Central memory CD8-positive, alpha-beta T cell (primary cell): ENCODE results near the gene PARVB.

Experiments used
- ATAC-seq: fragments of 150-1000 bp; cut with Tn5 transposase; replicated peaks from 2 replicates; pipeline ENCODE4 v1.10.0; 2022; ENCODE audit warnings: mild to moderate bottlenecking, moderate FRiP score, moderate number of reproducible peaks; ENCODE audit not compliant: poor library complexity, severe bottlenecking; ENCODE audit errors: extremely low read depth
- DNase-seq, 2 donors: peaks; one replicate each; pipeline ENCODE4 v3.0.0; 2021; ENCODE audit warnings: low spot score in 2 of 2
- H3K27ac Mint-ChIP-seq: one replicate; pipeline ENCODE4 v1.8.0; 2022; ENCODE audit warnings: low read depth, mild to moderate bottlenecking, moderate library complexity, mixed read lengths
- H3K27me3 Mint-ChIP-seq: one replicate; pipeline ENCODE4 v1.8.0; 2022; ENCODE audit warnings: mixed read lengths
- H3K36me3 Mint-ChIP-seq: one replicate; pipeline ENCODE4 v1.8.0; 2022; ENCODE audit warnings: mild to moderate bottlenecking, moderate library complexity, mixed read lengths; ENCODE audit not compliant: insufficient read depth
- H3K4me1 Mint-ChIP-seq: one replicate; pipeline ENCODE4 v1.8.0; 2022; ENCODE audit warnings: mixed read lengths
- H3K4me3 Mint-ChIP-seq: one replicate; pipeline ENCODE4 v1.8.0; 2022; ENCODE audit warnings: mild to moderate bottlenecking, moderate library complexity, mixed read lengths
- H3K9me3 Mint-ChIP-seq: one replicate; pipeline ENCODE4 v1.8.0; 2022; ENCODE audit warnings: mixed read lengths

The PARVB gene

GRCh38 chr22:44075670-44076069 is 51.6 kb downstream of the PARVB start:
- no peak for DNase-seq
- Mint-ChIP-seq H3K4me1 (no peaks in the 10 kb centered on the region), H3K9me3 (no peaks in the 10 kb centered on the region), H3K4me3 (no peak overlapping the region), H3K36me3 (no peaks in the 10 kb centered on the region), H3K27ac (no peak overlapping the region), H3K27me3 (no peaks in the 10 kb centered on the region)
- no peak for ATAC-seq

GRCh38 chr22:44076825-44077224 is 52.7 kb downstream of the PARVB start:
- ATAC-seq (no peak), DNase-seq (no peak)
- Mint-ChIP-seq H3K36me3 (no peaks in the 10 kb centered on the region), H3K4me1 (no peaks in the 10 kb centered on the region), H3K9me3 (no peaks in the 10 kb centered on the region), H3K27ac (no peak overlapping the region), H3K4me3 (no peak overlapping the region), H3K27me3 (no peaks in the 10 kb centered on the region)

- H3K9me3 Mint-ChIP-seq = no peaks in the 10 kb centered on the region
- no peak overlapping the region for H3K4me3 Mint-ChIP-seq
- H3K36me3 Mint-ChIP-seq = no peaks in the 10 kb centered on the region
- H3K4me1 Mint-ChIP-seq = no peaks in the 10 kb centered on the region
- no peak overlapping the region for H3K27ac Mint-ChIP-seq
- ATAC-seq = peak; percentile 68
- H3K27me3 Mint-ChIP-seq = no peaks in the 10 kb centered on the region
- DNase-seq = peak; percentile 44 to 55
These were observed 57.1 kb downstream of the PARVB start for GRCh38 chr22:44080936-44081861.

GRCh38 chr22:44082801-44083200 is 58.7 kb downstream of the PARVB start:
- ATAC-seq = no peak
- Mint-ChIP-seq H3K27me3 (no peaks in the 10 kb centered on the region), H3K36me3 (no peaks in the 10 kb centered on the region), H3K4me1 (no peaks in the 10 kb centered on the region), H3K4me3 (no peak overlapping the region), H3K9me3 (no peaks in the 10 kb centered on the region), H3K27ac (no peak overlapping the region)
- DNase-seq = no peak

DNA sequence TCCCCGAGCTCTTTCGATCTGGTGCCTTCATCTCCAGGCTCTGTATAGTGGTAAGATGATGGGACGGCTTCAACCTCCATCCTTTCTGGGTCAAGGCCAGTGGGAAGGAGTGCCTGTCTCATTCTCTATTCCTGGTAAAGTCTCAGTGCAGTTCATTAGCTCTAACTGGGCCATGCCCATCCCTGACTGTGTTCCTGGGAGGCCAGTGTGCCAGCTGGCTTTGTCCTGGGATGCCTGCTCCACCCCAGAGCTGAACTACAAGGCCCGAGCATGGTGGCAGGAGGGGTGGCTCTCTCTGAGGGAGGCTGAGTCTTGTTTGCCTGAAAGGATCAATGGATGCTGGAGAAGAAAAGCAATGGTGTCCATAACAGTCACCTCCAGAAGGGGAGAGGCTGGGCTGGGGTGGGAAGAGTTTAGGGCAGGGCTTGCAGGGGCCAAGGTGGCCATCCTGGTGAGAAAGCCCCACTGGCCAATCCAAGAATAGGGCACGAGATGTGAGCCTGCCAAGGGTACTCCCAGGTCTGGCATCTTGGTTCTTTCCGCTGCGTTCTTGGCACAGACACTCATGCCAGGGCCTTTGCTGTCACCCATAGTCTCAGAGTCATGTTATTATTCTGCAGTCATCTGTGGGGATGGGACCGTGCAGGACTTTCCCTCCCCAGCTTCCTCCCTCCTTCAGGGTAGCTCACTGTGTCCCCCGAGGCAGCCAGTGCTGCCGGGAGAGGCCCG is 60.1 kb downstream of the PARVB start:
- Mint-ChIP-seq H3K36me3 (no peaks in the 10 kb centered on the region), H3K4me1 (no peaks in the 10 kb centered on the region), H3K9me3 (no peaks in the 10 kb centered on the region), H3K27me3 (no peaks in the 10 kb centered on the region), H3K27ac (no peak overlapping the region), H3K4me3 (no peak overlapping the region)
- ATAC-seq (no peak), DNase-seq (no peak)

- no peaks in the 10 kb centered on the region for H3K36me3 Mint-ChIP-seq
- no peak overlapping the region for H3K4me3 Mint-ChIP-seq
- no peak overlapping the region for H3K27ac Mint-ChIP-seq
- no peaks in the 10 kb centered on the region for H3K9me3 Mint-ChIP-seq
- H3K27me3 Mint-ChIP-seq = no peaks in the 10 kb centered on the region
- DNase-seq = no peak
- H3K4me1 Mint-ChIP-seq = no peaks in the 10 kb centered on the region
- no peak for ATAC-seq
These were observed 61.7 kb downstream of the PARVB start for GRCh38 chr22:44085743-44086270.

GRCh38 chr22:44086271-44087088 is 62.4 kb downstream of the PARVB start:
- H3K27me3 Mint-ChIP-seq = no peaks in the 10 kb centered on the region
- no peak overlapping the region for H3K4me3 Mint-ChIP-seq
- H3K4me1 Mint-ChIP-seq = peaks cover 5% of the 10 kb centered on the region
- DNase-seq (no peak), ATAC-seq (no peak)
- H3K36me3 Mint-ChIP-seq = no peaks in the 10 kb centered on the region
- H3K9me3 Mint-ChIP-seq = no peaks in the 10 kb centered on the region
- no peak overlapping the region for H3K27ac Mint-ChIP-seq

DNA sequence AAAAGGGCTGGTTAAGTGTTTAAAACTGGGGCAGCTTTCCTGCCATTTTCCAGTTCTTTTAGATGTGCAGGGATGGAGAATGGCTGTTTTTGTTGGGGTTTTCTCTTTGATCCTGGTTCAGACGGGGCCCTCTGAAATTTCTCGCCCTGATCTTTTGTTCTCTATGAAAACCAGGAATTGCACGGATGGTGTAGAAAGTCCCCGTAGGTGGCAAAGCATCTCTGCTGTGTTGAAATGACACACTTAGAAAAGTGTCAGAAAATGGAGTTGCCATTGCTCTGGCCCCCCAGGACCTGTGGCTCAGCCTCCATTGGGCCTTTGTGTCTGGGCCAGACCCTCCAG is 63.0 kb downstream of the PARVB start:
- H3K36me3 Mint-ChIP-seq = no peaks in the 10 kb centered on the region
- H3K4me3 Mint-ChIP-seq = no peak overlapping the region
- DNase-seq (no peak), ATAC-seq (no peak)
- no peaks in the 10 kb centered on the region for H3K27me3 Mint-ChIP-seq
- H3K4me1 Mint-ChIP-seq = peaks cover 6% of the 10 kb centered on the region
- no peaks in the 10 kb centered on the region for H3K9me3 Mint-ChIP-seq
- H3K27ac Mint-ChIP-seq = no peak overlapping the region

GRCh38 chr22:44088976-44089570 is 65.0 kb downstream of the PARVB start:
- ATAC-seq (no peak), DNase-seq (no peak)
- peaks cover 2% of the 10 kb centered on the region for H3K36me3 Mint-ChIP-seq
- no peaks in the 10 kb centered on the region for H3K27me3 Mint-ChIP-seq
- peaks cover 6% of the 10 kb centered on the region for H3K4me1 Mint-ChIP-seq
- H3K27ac Mint-ChIP-seq = peak overlapping the region; percentile 60
- H3K4me3 Mint-ChIP-seq = no peak overlapping the region
- H3K9me3 Mint-ChIP-seq = no peaks in the 10 kb centered on the region

DNA sequence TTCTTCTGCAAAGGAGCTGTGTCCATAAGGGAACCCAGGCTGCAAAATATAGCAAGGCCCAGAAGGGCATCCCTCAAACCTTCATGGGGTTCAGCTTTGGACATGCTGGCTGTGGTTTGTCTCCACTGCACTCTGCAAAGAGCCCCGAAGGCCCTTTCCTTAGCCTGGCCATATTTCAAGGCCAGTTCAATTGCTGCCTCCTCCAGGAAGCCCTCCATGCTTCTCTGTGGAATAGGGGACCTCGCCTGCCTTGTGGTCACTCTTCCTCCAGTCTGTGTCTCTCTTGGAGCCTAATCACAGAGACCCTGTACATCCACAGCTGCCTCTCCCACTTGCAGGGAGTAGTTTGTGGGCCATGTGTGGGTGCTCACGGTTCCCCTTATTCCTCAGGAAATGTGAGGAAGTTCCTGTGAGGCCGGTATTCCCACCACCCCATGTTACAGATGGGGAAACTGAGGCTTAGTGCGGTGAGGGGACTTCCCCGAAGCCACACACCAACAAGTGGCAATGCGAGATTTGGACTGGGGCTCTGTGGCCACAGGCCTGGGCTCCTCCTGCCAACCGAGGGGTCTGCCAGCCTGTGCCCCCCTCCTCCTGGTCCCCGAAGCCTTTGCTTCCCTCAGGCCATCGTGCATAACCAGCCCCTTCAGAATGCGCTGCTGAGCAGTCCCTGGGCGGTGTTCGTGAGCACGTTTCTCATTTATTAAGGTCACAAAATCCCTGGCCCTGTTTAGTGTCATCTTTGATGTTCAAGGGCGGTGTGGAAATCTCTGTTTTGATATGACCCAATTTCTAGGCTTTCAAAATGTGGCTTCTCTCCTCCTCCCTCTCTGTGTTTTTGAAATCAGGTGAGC is 65.8 kb downstream of the PARVB start:
- peaks cover 2% of the 10 kb centered on the region for H3K36me3 Mint-ChIP-seq
- no peaks in the 10 kb centered on the region for H3K9me3 Mint-ChIP-seq
- ATAC-seq (no peak), DNase-seq (no peak)
- H3K4me1 Mint-ChIP-seq = peaks cover 6% of the 10 kb centered on the region
- no peaks in the 10 kb centered on the region for H3K27me3 Mint-ChIP-seq
- no peak overlapping the region for H3K27ac Mint-ChIP-seq
- no peak overlapping the region for H3K4me3 Mint-ChIP-seq

GRCh38 chr22:44090571-44090905 is 66.4 kb downstream of the PARVB start:
- H3K4me3 Mint-ChIP-seq = no peak overlapping the region
- H3K4me1 Mint-ChIP-seq = peaks cover 6% of the 10 kb centered on the region
- no peaks in the 10 kb centered on the region for H3K9me3 Mint-ChIP-seq
- H3K27ac Mint-ChIP-seq = no peak overlapping the region
- H3K36me3 Mint-ChIP-seq = peaks cover 2% of the 10 kb centered on the region
- ATAC-seq (no peak), DNase-seq (no peak)
- H3K27me3 Mint-ChIP-seq = no peaks in the 10 kb centered on the region
